ENCODE data around the gene SNX8.

DNA sequence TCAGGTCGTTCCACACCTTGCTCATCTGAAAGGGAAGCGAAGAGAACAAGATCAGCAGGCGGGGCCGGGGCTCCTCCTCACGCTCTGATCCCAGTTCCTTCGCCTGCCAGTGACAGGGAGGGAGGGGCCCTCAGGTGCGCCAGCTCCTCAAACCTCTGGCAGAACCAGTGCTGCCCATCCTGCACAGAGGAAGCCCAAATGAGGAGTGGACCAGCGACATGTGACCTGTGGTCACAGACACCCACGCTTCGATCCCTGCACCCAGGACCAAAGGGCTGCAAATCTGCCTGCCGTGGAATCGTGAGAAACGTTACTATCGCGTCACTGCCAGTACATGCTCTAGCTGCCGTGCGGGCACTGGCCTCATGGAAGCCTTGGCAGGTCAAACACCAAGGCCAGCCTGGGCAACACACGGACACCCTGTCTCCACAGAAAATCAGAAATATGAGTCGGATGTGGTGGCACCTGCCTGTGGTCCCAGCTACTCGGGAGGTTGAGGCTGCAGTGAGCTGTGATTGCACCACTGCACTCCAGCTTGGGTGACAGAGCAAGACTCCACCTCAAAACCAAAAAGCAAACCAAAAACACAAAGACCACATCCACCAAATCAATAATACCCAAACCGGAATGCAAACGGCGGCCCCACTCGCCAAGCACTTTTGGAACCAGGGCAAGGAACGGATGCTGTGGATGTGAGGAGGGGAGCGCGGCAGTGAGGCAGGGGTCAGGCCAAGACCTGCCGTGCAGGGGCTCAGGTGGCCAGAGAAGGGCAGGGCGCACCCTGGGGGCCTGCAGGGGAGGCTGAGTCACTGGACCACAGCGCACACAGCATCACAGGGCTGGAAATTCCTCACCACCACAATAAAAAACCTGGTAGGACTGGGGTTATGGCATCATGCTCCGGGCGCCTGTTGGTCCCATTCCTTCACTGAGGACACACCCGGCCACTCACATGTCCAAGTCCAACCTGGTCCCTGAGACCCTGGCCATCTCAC is 58.8 kb downstream of the SNX8 start:
- TF ChIP-seq SAFB2 (CRISPR knock-in tag; IDR thresholded peaks at IDR 0.05; ENCODE audit: borderline replicate concordance, low read depth) = no peak
- TF ChIP-seq ELF4 (CRISPR knock-in tag; IDR thresholded peaks at IDR 0.05; ENCODE audit: borderline replicate concordance) = no peak

All from HepG2 (cell line).